AG10803 (cell line): ENCODE measurements around the gene ADAMTSL3.
"Not testable (repeated sequence)": the region's sequence is repeated elsewhere in the genome, so short reads cannot be mapped to it uniquely, and the experiment has no call there.

ENCODE experiments used
- DNase-seq: peaks from one replicate; pipeline ENCODE4 v3.0.0; 2010; ENCODE audit warnings: low read depth
- H3K4me3 ChIP-seq: 2 replicates; pipeline ENCODE4 v1.5.1; 2011; ENCODE audit warnings: mild to moderate bottlenecking, low read length, control low read depth
- TF ChIP-seq, protein P1 (sequence below): conservative IDR thresholded peaks from 2 replicates; pipeline ENCODE4 v1.5.1; 2011; ENCODE audit warnings: mild to moderate bottlenecking, low read length, control low read depth, inconsistent platforms

Gene ADAMTSL3

GRCh38 chr15:83699028-83699427 is 45.1 kb downstream of the ADAMTSL3 start:
- DNase-seq, result no peak
- no peak overlapping the region for H3K4me3 ChIP-seq
- TF ChIP-seq, protein P1, sequence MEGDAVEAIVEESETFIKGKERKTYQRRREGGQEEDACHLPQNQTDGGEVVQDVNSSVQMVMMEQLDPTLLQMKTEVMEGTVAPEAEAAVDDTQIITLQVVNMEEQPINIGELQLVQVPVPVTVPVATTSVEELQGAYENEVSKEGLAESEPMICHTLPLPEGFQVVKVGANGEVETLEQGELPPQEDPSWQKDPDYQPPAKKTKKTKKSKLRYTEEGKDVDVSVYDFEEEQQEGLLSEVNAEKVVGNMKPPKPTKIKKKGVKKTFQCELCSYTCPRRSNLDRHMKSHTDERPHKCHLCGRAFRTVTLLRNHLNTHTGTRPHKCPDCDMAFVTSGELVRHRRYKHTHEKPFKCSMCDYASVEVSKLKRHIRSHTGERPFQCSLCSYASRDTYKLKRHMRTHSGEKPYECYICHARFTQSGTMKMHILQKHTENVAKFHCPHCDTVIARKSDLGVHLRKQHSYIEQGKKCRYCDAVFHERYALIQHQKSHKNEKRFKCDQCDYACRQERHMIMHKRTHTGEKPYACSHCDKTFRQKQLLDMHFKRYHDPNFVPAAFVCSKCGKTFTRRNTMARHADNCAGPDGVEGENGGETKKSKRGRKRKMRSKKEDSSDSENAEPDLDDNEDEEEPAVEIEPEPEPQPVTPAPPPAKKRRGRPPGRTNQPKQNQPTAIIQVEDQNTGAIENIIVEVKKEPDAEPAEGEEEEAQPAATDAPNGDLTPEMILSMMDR, result no peak

DNA sequence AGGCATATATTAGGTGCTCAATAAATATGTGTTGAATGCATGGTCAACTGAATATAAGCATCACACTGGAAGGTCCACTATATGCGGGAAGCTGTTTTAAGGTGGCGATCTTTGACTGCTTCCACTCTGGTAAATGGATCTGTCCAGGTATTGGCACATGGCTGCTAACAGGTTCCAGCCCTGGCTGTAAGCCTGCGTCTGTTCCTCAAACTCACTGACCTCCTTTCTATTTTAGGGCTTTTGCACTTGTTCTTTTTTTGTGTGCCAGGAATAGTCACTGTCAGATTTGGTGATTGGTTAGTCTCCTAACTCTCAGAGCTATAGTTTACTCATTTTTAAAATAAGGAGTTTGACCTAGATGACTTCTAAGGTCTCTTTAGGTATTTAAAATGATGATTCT is 46.2 kb downstream of the ADAMTSL3 start:
- TF ChIP-seq, protein P1, result no peak
- H3K4me3 ChIP-seq, result no peak overlapping the region
- no peak for DNase-seq

- DNase-seq, H3K4me3 ChIP-seq: not testable (repeated sequence)
Observed at GRCh38 chr15:83702314-83702713, 48.4 kb downstream of the ADAMTSL3 start.

DNA sequence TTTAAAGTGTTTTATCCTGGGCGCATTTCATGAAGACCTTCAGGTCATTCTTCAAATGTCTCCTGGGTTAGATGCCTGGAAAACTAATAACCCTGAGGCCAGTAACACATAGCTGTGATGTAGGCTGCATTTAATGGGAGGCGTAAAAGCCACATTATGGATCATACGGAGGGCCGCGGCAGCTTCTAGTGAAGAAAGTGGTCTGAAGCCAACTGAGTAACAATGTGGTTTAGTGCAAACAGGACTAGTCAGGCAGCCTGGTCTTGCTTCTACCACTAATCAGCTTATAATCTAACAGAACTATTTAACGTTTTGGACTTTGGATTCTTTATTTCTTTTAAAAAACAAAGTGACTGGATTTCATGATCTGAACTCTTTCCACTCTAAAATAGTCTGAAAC is 54.4 kb downstream of the ADAMTSL3 start:
- H3K4me3 ChIP-seq, result no peak overlapping the region
- DNase-seq, result no peak
- TF ChIP-seq, protein P1, result no peak

GRCh38 chr15:83709241-83709640 is 55.3 kb downstream of the ADAMTSL3 start:
- TF ChIP-seq, protein P1, result no peak
- peak; percentile 48 for DNase-seq
- H3K4me3 ChIP-seq, result no peak overlapping the region

DNA sequence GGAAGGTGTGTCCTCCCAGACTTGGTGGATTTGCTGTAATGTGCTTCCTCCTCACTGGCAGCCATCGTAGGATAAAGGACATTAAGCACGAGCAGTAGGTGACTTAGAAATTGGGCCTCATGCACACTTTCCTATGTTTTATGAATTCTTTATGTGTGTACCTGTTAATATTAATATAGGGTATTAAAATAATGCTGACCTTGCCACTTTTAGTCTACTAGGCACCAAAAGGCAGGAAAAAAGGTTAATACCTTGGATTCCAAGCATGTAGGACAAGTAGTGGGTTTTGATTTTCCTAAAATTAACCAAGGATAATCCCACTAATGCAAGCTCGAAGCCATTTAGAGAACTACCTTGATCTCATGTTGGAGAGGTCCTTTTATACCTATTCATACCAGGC is 55.9 kb downstream of the ADAMTSL3 start:
- H3K4me3 ChIP-seq, result no peak overlapping the region
- TF ChIP-seq, protein P1, result no peak
- no peak for DNase-seq

DNA sequence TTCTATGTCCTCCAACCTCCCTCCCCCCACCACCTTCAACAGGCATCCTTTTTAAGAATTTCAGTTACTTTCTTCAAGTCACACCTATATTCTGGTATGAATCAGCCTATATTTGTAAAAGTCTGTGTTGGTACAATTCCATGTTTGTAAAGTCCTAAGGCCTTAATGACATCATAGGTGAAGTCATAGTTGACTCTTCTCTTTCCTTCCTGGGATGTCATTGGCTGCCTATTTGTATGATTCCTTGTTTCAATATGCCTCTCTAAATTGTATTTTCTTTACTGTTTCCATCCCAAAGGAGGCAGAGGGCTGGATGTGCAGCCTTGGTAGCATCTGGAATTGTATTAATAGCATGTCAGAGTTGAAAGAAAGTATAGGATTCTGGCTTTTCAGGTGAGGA is 56.5 kb downstream of the ADAMTSL3 start:
- TF ChIP-seq, protein P1, result no peak
- no peak for DNase-seq
- no peak overlapping the region for H3K4me3 ChIP-seq

DNA sequence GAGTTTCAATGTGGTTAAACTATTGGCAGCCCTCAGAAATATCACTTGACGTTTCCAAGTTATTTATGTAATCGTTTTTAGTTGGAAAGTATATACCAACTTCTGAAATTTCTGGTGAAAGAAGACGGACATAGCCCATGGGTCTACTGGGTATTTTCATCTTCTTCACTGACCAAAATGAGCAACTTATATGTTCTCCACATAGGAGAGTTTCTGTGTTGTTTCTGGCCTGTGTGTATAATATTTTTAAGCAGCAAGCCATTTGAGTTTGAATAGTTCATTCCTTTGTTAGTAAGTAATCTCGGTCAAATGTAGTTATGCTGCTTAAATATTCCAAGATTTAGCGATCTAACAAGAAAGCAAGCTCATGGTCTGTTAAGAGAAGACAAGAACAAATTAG is 57.3 kb downstream of the ADAMTSL3 start:
- TF ChIP-seq, protein P1, result no peak
- no peak for DNase-seq
- H3K4me3 ChIP-seq, result no peak overlapping the region
